Measurements from ENCODE around the gene AHDC1.

The AHDC1 gene

DNA sequence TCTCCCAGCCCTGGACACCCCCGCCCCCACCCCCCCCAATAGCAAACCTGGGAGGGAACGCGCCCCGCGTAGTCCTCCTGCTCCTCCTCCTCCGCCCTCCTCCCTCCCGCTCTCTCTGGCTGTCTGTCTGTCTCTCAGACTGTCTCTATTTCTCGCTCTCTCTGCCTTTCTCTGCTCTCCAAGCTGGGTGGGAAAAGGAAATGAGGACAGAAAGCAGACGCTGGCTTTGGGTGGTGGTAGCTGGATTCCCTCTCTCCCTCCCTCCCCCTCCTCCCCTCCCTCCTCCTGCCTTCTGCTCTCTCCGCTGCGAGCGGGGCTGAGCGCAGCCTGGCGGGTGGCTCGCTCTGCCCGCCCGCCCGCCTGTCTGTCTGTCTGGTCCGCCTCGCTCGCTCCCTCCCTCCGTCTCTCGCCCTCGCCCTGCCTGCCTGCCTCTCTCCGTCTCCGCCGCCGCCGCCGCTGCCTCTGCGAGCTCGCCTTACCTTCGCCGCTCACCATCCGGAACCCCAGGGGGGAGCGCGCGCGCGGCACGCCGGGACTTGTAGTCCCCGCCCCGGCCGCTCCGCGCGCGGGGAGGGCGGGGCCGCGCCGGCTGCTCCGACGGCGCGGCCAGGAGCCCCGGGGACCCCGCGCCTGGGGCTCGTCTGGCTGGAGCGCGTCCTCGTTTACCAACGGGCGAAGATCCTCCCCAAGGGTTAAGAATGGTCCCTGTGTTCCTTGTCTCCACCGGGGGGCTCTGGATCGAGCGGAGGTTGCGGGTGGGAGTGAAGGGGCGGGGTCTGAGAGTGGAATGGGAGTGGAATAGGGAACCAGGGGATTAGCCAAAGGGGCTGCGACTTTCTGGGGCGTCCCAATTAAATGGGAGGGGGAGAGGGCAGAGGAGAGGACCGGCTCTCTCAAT lies at the start of gene AHDC1:
Gene AHDC1, minus strand, starts transcription at position 464 of the 898 bp plus-strand sequence. CDS start 52,029 bp downstream, outside the sequence.
- H3K9me3 ChIP-seq = no peaks in the 10 kb centered on the region
- TF ChIP-seq Cebpa-rat (IDR thresholded peaks at IDR 0.05) = no peak
- peak within 1 kb of the TSS; percentile 100 for H3K4me2 ChIP-seq
- peak within 1 kb of the TSS; percentile 95 for H3K9ac ChIP-seq
- peaks cover 79% of the 10 kb centered on the region for H3K4me1 ChIP-seq
- peak within 1 kb of the TSS; percentile 98 for H3K4me3 ChIP-seq
- peak within 1 kb of the TSS; percentile 94 for H3K27ac ChIP-seq
- no peaks in the 10 kb centered on the region for H3K27me3 ChIP-seq
- H4K20me1 ChIP-seq = peaks cover 37% of the 10 kb centered on the region
- no peaks in the 10 kb centered on the region for H3K36me3 ChIP-seq

DNA sequence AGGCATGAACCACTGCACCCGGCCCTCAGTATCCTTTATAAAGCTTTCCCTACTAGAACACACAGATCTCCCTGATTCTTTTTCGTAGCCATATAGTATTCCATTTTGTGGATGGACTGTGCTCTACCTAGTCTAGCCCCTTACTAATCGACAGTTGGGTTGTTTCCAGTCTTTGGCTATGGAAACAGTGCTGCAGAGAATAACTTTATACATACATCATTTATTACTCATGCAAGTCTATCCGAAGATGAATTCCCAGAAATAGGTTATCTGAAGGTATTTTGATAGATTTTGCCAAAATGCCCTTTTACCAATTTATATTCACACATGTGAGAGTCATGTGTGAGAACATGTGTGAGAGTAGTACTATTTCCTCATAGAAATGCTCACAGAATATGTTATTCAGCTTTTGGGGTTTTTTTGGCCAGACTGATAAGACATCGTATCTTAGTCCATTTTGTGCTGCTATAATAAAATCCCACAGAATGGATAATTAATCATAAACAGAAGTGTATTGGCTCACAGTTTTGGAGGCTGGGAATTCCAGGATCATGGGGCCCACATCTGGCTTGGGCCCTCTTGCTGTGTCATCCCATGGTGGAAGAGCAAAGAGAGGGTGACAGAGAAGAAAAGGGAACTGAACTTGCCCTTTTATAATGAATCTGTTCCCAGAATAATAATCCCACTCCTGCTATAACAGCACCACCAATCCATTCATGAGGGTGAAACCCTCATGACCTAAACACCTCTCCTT lies 48.3 kb upstream of the AHDC1 start:
- H3K27me3 ChIP-seq = no peaks in the 10 kb centered on the region
- no peak overlapping the region for H3K4me3 ChIP-seq
- TF ChIP-seq Cebpa-rat (IDR thresholded peaks at IDR 0.05) = no peak
- no peak overlapping the region for H3K4me2 ChIP-seq
- H3K36me3 ChIP-seq = no peaks in the 10 kb centered on the region
- H3K9ac ChIP-seq = no peak overlapping the region
- no peaks in the 10 kb centered on the region for H3K9me3 ChIP-seq
- no peak overlapping the region for H3K27ac ChIP-seq
- H4K20me1 ChIP-seq = no peaks in the 10 kb centered on the region
- peaks cover 58% of the 10 kb centered on the region for H3K4me1 ChIP-seq

GRCh38 chr1:27650539-27651175 lies 46.7 kb upstream of the AHDC1 start:
- TF ChIP-seq Cebpa-rat (IDR thresholded peaks at IDR 0.05) = no peak
- no peaks in the 10 kb centered on the region for H3K36me3 ChIP-seq
- H3K27me3 ChIP-seq = no peaks in the 10 kb centered on the region
- no peak overlapping the region for H3K4me3 ChIP-seq
- H3K9me3 ChIP-seq = no peaks in the 10 kb centered on the region
- H3K27ac ChIP-seq = peak overlapping the region; percentile 47; the same call in 1 of the 2 replicates
- H3K4me2 ChIP-seq = peak overlapping the region; percentile 55
- H3K4me1 ChIP-seq = peaks cover 57% of the 10 kb centered on the region
- H3K9ac ChIP-seq = no peak overlapping the region; the same call in 1 of the 2 replicates
- H4K20me1 ChIP-seq = no peaks in the 10 kb centered on the region

DNA sequence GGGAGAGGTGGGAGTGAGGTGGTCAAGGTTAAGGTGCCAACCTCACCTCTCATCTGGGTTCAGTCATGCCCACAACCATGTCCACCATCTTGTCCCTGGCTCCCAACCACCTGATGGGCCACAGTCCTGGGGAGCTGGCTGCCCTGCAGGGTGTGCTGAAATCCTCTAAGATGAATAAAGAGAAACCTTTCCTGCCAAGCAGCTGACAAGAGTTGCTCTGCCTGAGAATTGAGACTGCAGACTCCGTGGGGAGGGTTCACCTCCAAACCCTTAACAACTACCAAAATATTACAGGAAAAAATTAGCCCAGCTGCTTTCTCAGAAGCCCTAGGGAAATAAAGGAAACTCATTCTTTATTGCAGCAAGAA lies 46.2 kb upstream of the AHDC1 start:
- Histone ChIP-seq H3K4me1 (peaks cover 51% of the 10 kb centered on the region), H3K27me3 (no peaks in the 10 kb centered on the region), H4K20me1 (no peaks in the 10 kb centered on the region), H3K9ac (no peak overlapping the region), H3K4me2 (peak overlapping the region; percentile 55), H3K9me3 (no peaks in the 10 kb centered on the region), H3K4me3 (no peak overlapping the region), H3K36me3 (no peaks in the 10 kb centered on the region), H3K27ac (peak overlapping the region; percentile 47; the same call in 1 of the 2 replicates)
- TF ChIP-seq Cebpa-rat (IDR thresholded peaks at IDR 0.05) = no peak

DNA sequence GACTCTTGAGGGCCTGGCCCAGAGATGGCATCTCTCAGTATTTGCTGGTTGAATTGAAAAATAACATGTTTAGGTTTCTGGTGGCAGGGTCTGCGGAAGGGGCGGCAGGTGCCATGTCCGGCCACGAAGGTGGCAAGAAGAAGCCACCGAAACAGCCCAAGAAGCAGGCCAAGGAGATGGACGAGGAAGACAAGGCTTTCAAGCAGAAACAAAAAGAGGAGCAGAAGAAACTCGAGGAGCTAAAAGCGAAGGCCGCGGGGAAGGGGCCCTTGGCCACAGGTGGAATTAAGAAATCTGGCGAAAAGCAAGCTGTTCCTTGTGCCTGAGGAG lies 45.3 kb upstream of the AHDC1 start:
- Histone ChIP-seq H3K36me3 (no peaks in the 10 kb centered on the region), H3K27me3 (no peaks in the 10 kb centered on the region), H3K27ac (no peak overlapping the region)

GRCh38 chr1:27648602-27649305 lies 44.8 kb upstream of the AHDC1 start:
- no peak overlapping the region for H3K27ac ChIP-seq
- no peaks in the 10 kb centered on the region for H4K20me1 ChIP-seq
- no peaks in the 10 kb centered on the region for H3K36me3 ChIP-seq
- peaks cover 42% of the 10 kb centered on the region for H3K4me1 ChIP-seq
- no peaks in the 10 kb centered on the region for H3K27me3 ChIP-seq
- H3K9ac ChIP-seq = no peak overlapping the region
- no peaks in the 10 kb centered on the region for H3K9me3 ChIP-seq
- TF ChIP-seq Cebpa-rat (IDR thresholded peaks at IDR 0.05) = no peak
- H3K4me3 ChIP-seq = no peak overlapping the region
- H3K4me2 ChIP-seq = no peak overlapping the region

More for the DNA sequence above, 45.3 kb upstream of the AHDC1 start:
- peaks cover 43% of the 10 kb centered on the region for H3K4me1 ChIP-seq
- H4K20me1 ChIP-seq = no peaks in the 10 kb centered on the region
- no peak overlapping the region for H3K4me2 ChIP-seq
- no peak overlapping the region for H3K9ac ChIP-seq
- no peaks in the 10 kb centered on the region for H3K9me3 ChIP-seq
- H3K4me3 ChIP-seq = no peak overlapping the region
- no peak for TF ChIP-seq Cebpa-rat (IDR thresholded peaks at IDR 0.05)

DNA sequence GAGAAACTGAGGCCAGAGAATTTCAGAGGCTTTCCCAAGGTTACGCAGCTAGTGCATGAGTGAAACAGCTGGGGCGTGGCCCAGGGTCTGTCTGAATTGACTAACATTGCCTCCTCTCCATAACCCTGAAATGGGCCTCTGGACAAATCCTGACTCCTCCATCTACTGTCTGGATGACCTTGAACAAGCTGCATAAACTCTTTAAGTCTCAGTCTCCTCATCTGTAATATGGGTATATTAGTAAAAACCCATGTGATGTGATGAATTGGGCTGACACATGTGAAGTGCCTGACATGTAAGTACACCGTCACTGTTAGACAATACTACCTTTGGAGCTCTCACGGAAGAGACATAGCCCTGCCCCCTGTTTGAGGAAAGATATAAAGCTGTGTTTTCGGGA lies 43.4 kb upstream of the AHDC1 start:
- Histone ChIP-seq H3K9me3 (no peaks in the 10 kb centered on the region), H3K4me1 (peaks cover 38% of the 10 kb centered on the region), H3K4me3 (no peak overlapping the region), H4K20me1 (no peaks in the 10 kb centered on the region), H3K27ac (no peak overlapping the region), H3K9ac (no peak overlapping the region), H3K36me3 (no peaks in the 10 kb centered on the region), H3K4me2 (no peak overlapping the region), H3K27me3 (no peaks in the 10 kb centered on the region)
- no peak for TF ChIP-seq Cebpa-rat (IDR thresholded peaks at IDR 0.05)

GRCh38 chr1:27646676-27647075 lies 42.7 kb upstream of the AHDC1 start:
- H3K9ac ChIP-seq = no peak overlapping the region
- no peaks in the 10 kb centered on the region for H3K36me3 ChIP-seq
- no peak overlapping the region for H3K27ac ChIP-seq
- TF ChIP-seq Cebpa-rat (IDR thresholded peaks at IDR 0.05) = no peak
- no peak overlapping the region for H3K4me3 ChIP-seq
- H3K9me3 ChIP-seq = no peaks in the 10 kb centered on the region
- no peaks in the 10 kb centered on the region for H4K20me1 ChIP-seq
- H3K4me1 ChIP-seq = peaks cover 37% of the 10 kb centered on the region
- H3K27me3 ChIP-seq = no peaks in the 10 kb centered on the region
- H3K4me2 ChIP-seq = peak overlapping the region; percentile 39

DNA sequence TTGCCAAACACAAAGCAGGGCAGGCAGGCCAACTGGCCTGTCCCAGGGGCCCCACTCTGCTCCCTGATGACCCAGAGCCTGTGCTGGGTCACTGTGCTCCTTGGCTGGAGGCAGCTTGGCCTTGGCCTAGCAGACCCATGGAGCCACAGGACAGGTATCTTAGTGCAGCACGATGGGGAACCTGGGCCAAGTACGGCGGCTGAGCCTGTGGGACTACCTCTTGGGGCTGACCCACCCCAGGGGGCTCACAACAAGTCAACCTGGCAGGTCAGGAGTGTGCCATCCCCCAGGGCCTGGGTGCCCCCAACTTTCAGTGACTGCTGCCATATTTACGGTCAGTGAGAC lies 41.1 kb upstream of the AHDC1 start:
- no peak overlapping the region for H3K9ac ChIP-seq
- no peaks in the 10 kb centered on the region for H3K27me3 ChIP-seq
- no peak for TF ChIP-seq Cebpa-rat (IDR thresholded peaks at IDR 0.05)
- H3K4me1 ChIP-seq = peaks cover 21% of the 10 kb centered on the region
- H3K36me3 ChIP-seq = no peaks in the 10 kb centered on the region
- H3K4me2 ChIP-seq = no peak overlapping the region
- no peak overlapping the region for H3K4me3 ChIP-seq
- H3K9me3 ChIP-seq = no peaks in the 10 kb centered on the region
- H4K20me1 ChIP-seq = no peaks in the 10 kb centered on the region
- H3K27ac ChIP-seq = no peak overlapping the region
